Nephron progenitor cell (in vitro differentiated cells): ENCODE results near the gene PDE4D.

Experiments
- DNase-seq: peaks from one replicate; pipeline ENCODE4 v3.0.0; 2021
- H3K27ac Mint-ChIP-seq: 2 replicates; pipeline ENCODE4 v1.8.0; 2021; ENCODE audit warnings: mild to moderate bottlenecking, moderate library complexity, mixed read lengths
- H3K27me3 Mint-ChIP-seq: 2 replicates; pipeline ENCODE4 v1.8.0; 2021; ENCODE audit warnings: mild to moderate bottlenecking, low read depth, mixed read lengths; ENCODE audit not compliant: poor library complexity
- H3K36me3 Mint-ChIP-seq: 2 replicates; pipeline ENCODE4 v1.8.0; 2021; ENCODE audit warnings: low read depth, mixed read lengths
- H3K4me1 Mint-ChIP-seq: 2 replicates; pipeline ENCODE4 v1.8.0; 2021; ENCODE audit warnings: mixed read lengths
- H3K4me3 Mint-ChIP-seq: 2 replicates; pipeline ENCODE4 v1.8.0; 2021; ENCODE audit warnings: mild to moderate bottlenecking, moderate library complexity, mixed read lengths
- H3K9me3 Mint-ChIP-seq: 2 replicates; pipeline ENCODE4 v1.8.0; 2021; ENCODE audit warnings: mild to moderate bottlenecking, moderate library complexity, mixed read lengths
- CTCF ChIP-seq: fragments of 200-600 bp; sonication (generic); IDR thresholded peaks from 2 replicates; pipeline ENCODE4 v1.5.0; 2021; ENCODE audit warnings: antibody characterized with exemption

The PDE4D gene

DNA sequence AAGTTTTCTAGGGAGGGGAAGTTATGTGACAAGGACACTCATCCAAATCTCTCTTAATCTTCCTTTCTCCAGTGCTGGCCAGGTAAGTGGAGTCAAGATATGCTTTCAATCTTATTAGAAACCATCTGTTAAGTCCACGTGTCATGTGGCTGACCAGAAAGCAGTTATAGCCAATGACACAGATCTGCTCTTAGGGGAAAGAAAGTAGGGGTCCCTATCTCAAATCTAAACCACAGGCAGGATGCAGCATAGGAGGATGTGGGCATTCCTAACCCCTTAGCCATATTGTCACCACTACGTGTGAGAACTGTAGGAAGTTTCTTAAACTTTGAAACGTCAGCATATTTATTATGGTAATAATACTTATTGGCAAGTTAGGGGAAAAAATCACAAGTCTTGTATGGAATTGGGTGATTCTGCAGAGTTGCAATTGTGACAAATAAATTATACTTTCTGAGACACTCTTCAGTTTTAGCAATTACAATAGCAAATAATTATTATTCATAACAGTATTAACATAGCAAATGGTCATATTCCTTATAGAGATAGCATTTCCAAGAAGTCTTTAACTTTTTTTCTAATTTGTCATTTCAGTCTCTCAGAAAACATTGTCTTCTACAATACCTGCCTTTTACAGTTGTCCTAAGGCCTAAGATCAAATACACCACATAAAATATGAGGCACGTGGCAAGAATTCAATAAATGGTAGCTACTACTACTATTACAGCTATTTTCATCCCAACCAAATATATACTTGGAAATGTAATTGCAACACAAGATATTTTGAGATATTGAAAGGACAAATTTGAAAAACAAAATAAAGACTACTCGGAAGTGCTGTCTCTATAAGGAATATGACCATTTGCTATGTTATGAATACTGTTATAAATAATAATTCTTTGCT is 236.9 kb downstream of the PDE4D start:
- H3K4me3 Mint-ChIP-seq: no peak overlapping the region
- TF ChIP-seq CTCF: no peak
- no peaks in the 10 kb centered on the region for H3K27me3 Mint-ChIP-seq
- H3K36me3 Mint-ChIP-seq: no peaks in the 10 kb centered on the region
- H3K4me1 Mint-ChIP-seq: peaks cover 3% of the 10 kb centered on the region
- no peaks in the 10 kb centered on the region for H3K9me3 Mint-ChIP-seq
- DNase-seq: no peak
- H3K27ac Mint-ChIP-seq: no peak overlapping the region

- no peak overlapping the region for H3K4me3 Mint-ChIP-seq
- no peaks in the 10 kb centered on the region for H3K9me3 Mint-ChIP-seq
- no peak for TF ChIP-seq CTCF
- H3K36me3 Mint-ChIP-seq: no peaks in the 10 kb centered on the region
- H3K27ac Mint-ChIP-seq: no peak overlapping the region
- DNase-seq: no peak
- H3K4me1 Mint-ChIP-seq: no peaks in the 10 kb centered on the region
- H3K27me3 Mint-ChIP-seq: no peaks in the 10 kb centered on the region
Measured at GRCh38 chr5:59655693-59656309, 237.7 kb downstream of the PDE4D start.

- TF ChIP-seq CTCF: no peak
- no peaks in the 10 kb centered on the region for H3K9me3 Mint-ChIP-seq
- no peaks in the 10 kb centered on the region for H3K27me3 Mint-ChIP-seq
- DNase-seq: no peak
- H3K36me3 Mint-ChIP-seq: no peaks in the 10 kb centered on the region
- no peak overlapping the region for H3K27ac Mint-ChIP-seq
- no peaks in the 10 kb centered on the region for H3K4me1 Mint-ChIP-seq
- H3K4me3 Mint-ChIP-seq: no peak overlapping the region
Measured at GRCh38 chr5:59654691-59655090, 238.8 kb downstream of the PDE4D start.

GRCh38 chr5:59652449-59652848 is 241.1 kb downstream of the PDE4D start:
- TF ChIP-seq CTCF: no peak
- Mint-ChIP-seq H3K4me3 (no peak overlapping the region), H3K9me3 (no peaks in the 10 kb centered on the region), H3K36me3 (no peaks in the 10 kb centered on the region), H3K27me3 (no peaks in the 10 kb centered on the region), H3K27ac (no peak overlapping the region), H3K4me1 (peaks cover 8% of the 10 kb centered on the region)
- DNase-seq: no peak

DNA sequence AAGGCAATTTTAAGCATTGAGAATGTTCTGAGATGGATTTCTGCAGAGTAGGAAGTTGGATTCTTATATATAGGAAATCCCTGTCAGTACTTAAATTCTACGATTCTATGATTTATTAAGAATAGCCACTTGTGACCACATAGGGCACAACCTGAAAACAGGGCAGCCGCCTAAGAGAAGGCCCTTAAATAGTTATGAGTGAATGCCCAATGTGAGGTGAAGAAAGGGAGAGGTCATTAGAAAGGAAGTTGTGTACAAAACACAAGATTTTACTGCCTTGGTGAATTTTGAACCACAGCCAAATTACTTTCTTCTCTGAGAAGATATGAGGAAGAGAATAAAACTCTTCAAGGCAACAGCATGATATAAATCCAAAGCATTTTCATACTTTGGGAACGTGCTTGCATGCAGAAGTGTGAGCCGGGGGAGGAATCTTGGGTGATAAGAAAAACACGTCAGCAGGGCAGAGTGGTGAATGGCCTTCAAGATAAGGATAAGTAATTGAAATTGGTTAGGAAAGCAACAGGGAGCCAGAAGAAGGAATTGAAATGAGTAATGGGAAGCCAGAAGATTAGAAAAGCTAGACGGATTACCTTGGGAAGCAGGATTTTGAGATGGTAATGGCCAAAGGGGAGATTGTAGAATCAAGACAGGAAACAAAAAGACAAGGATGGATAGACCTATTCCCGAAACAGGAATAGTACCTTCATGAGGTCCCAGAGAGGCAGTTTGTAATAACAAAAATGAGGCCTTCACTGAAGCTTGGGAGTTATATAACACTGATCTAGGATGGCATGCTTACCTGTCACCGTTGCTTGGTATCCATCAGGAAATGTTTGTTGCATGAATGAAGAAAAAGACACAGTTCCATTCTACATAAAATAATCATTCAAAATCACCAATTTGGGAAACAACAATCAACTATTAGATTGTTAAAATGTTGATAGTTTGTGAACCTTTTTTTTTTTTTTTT is 244.3 kb downstream of the PDE4D start:
- peaks cover 8% of the 10 kb centered on the region for H3K4me1 Mint-ChIP-seq
- TF ChIP-seq CTCF: no peak
- DNase-seq: no peak
- H3K27ac Mint-ChIP-seq: peak overlapping the region; percentile 5
- no peaks in the 10 kb centered on the region for H3K9me3 Mint-ChIP-seq
- no peaks in the 10 kb centered on the region for H3K27me3 Mint-ChIP-seq
- H3K4me3 Mint-ChIP-seq: no peak overlapping the region
- no peaks in the 10 kb centered on the region for H3K36me3 Mint-ChIP-seq
